HG03135 (cell line): ENCODE measurements around the gene PCSK1.
"Not testable (repeated sequence)": the region's sequence is repeated elsewhere in the genome, so short reads cannot be mapped to it uniquely, and the experiment has no call there.

Experiments used
- ATAC-seq: cut with Tn5 transposase; IDR thresholded peaks from one replicate; pipeline ENCODE4 v1.9.1; 2021; ENCODE audit warnings: mild to moderate bottlenecking, moderate library complexity; ENCODE audit not compliant: unreplicated experiment

PCSK1 gene

GRCh38 chr5:96374653-96375052, 58.4 kb downstream of the PCSK1 start:
- ATAC-seq: no peak

- ATAC-seq: no peak
These were observed 59.7 kb downstream of the PCSK1 start for GRCh38 chr5:96373381-96373733.

GRCh38 chr5:96372726-96373380, 60.2 kb downstream of the PCSK1 start:
- ATAC-seq: no peak

- ATAC-seq: no peak
These were observed 62.1 kb downstream of the PCSK1 start for GRCh38 chr5:96370976-96371375.

- not testable (repeated sequence) for ATAC-seq
These were observed 65.7 kb downstream of the PCSK1 start for GRCh38 chr5:96367337-96367736.

- no peak for ATAC-seq
These were observed 78.8 kb downstream of the PCSK1 start for GRCh38 chr5:96354237-96354636.

- no peak for ATAC-seq
These were observed 79.8 kb downstream of the PCSK1 start for GRCh38 chr5:96353220-96353619.

- ATAC-seq: no peak
These were observed 82.4 kb downstream of the PCSK1 start for GRCh38 chr5:96350678-96351077.

- no peak for ATAC-seq
These were observed 84.5 kb downstream of the PCSK1 start for GRCh38 chr5:96348536-96348935.

- ATAC-seq: no peak
These were observed 85.4 kb downstream of the PCSK1 start for GRCh38 chr5:96347502-96348292.

- peak; percentile 93 for ATAC-seq
These were observed 88.1 kb downstream of the PCSK1 start for GRCh38 chr5:96344678-96345577.

GRCh38 chr5:96343094-96343493, 90.0 kb downstream of the PCSK1 start:
- no peak for ATAC-seq

- no peak for ATAC-seq
These were observed 90.5 kb downstream of the PCSK1 start for GRCh38 chr5:96342581-96342980.
